GM19395 (cell line): ENCODE measurements around the gene NFATC4.
"Not testable (repeated sequence)": the region's sequence is repeated elsewhere in the genome, so short reads cannot be mapped to it uniquely, and the experiment has no call there.

Experiments used
- ATAC-seq: cut with Tn5 transposase; IDR thresholded peaks from one replicate; pipeline ENCODE4 v1.9.1; 2021; ENCODE audit warnings: mild to moderate bottlenecking, moderate library complexity; ENCODE audit not compliant: unreplicated experiment

The NFATC4 gene

GRCh38 chr14:24387009-24387345 lies 19.0 kb downstream of the NFATC4 start:
- ATAC-seq = no peak

GRCh38 chr14:24387579-24387978 lies 19.6 kb downstream of the NFATC4 start:
- ATAC-seq = not testable (repeated sequence)

GRCh38 chr14:24388474-24389179 lies 20.6 kb downstream of the NFATC4 start:
- no peak for ATAC-seq

- no peak for ATAC-seq
These were observed 21.4 kb downstream of the NFATC4 start for GRCh38 chr14:24389226-24389848.

GRCh38 chr14:24390701-24391468 lies 22.9 kb downstream of the NFATC4 start:
- ATAC-seq = no peak

- ATAC-seq = no peak
These were observed 24.5 kb downstream of the NFATC4 start for GRCh38 chr14:24392325-24393091.

- no peak for ATAC-seq
These were observed 26.3 kb downstream of the NFATC4 start for GRCh38 chr14:24394275-24394674.

GRCh38 chr14:24395609-24396582 lies 27.9 kb downstream of the NFATC4 start:
- no peak for ATAC-seq

GRCh38 chr14:24397639-24398292 lies 29.8 kb downstream of the NFATC4 start:
- ATAC-seq = no peak

GRCh38 chr14:24398293-24398652 lies 30.3 kb downstream of the NFATC4 start:
- no peak for ATAC-seq

- no peak for ATAC-seq
These were observed 30.9 kb downstream of the NFATC4 start, which contains the start of gene NYNRIN for GRCh38 chr14:24398653-24399446. NYNRIN (plus strand) TSS chr14:24399003; CDS start chr14:24399247, 244 bp downstream.

- ATAC-seq = no peak
These were observed 31.5 kb downstream of the NFATC4 start for GRCh38 chr14:24399447-24399822.

- no peak for ATAC-seq
These were observed 32.2 kb downstream of the NFATC4 start for GRCh38 chr14:24399999-24400718.

- no peak for ATAC-seq
These were observed 34.1 kb downstream of the NFATC4 start for GRCh38 chr14:24401810-24402702.

GRCh38 chr14:24403294-24403998 lies 35.5 kb downstream of the NFATC4 start:
- ATAC-seq = no peak

GRCh38 chr14:24404814-24405213 lies 36.8 kb downstream of the NFATC4 start:
- no peak for ATAC-seq

- no peak for ATAC-seq
These were observed 38.4 kb downstream of the NFATC4 start for GRCh38 chr14:24406416-24406815.
